AG09319 (cell line): ENCODE data around the gene GNG13.

Source experiments
- DNase-seq: peaks from one replicate; pipeline ENCODE4 v3.0.0-alpha.2; 2010; ENCODE audit warnings: low read depth; ENCODE audit errors: extremely low read depth
- TF ChIP-seq, protein P1 (sequence below): IDR thresholded peaks from 2 replicates; pipeline ENCODE4 v1.5.1; 2011; ENCODE audit warnings: low read depth, mild to moderate bottlenecking, inconsistent platforms, low read length, moderate library complexity

GNG13 gene, protein sequence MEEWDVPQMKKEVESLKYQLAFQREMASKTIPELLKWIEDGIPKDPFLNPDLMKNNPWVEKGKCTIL

DNA sequence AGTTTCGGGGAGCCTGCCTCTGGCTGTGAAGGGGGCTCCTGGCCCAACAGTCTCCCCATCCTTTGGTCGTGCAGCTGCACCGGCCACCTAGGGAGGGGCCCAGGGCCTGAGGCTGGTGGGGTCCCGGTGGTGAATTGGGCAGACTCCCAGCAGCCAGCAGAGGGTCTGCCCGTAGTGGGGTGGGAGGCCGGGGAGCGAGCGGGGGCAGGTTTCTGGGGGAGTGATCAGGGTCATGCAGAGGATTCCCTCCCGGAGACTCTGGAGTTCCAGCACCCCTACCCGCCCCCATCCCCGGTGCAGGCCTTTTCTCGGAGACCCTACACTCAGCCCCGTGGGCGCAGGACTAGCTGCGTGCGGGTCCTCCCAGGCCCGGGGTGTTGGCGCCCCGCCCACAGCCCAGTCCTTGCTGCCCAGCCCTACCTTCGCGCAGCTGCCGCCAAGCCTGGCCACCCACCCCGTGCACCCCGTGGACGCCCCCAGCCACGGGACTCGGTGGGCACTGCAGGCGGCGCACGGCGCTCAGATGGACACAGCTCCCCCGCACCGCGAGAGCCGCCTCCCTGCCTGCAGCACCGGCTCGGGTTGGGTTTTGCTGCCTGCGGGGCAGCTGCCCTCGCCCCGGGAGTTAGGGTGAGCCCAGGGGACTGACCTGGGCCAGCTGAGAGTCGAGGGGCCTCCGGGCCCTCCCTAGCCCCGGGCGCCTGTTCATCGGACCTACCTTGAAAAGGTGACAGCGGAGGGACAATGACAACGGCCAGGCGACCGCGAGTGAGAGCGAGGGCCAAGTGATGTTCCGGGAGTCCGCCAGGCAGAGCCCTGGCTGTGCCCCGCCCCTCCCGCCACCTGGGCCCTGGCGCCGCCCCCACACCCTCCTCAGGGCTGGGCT lies at the start of gene GNG13:
TSS of gene GNG13 (minus strand) at position 787 of the 886 bp plus-strand sequence. CDS start 1,657 bp downstream, outside the sequence.
- TF ChIP-seq, protein P1, sequence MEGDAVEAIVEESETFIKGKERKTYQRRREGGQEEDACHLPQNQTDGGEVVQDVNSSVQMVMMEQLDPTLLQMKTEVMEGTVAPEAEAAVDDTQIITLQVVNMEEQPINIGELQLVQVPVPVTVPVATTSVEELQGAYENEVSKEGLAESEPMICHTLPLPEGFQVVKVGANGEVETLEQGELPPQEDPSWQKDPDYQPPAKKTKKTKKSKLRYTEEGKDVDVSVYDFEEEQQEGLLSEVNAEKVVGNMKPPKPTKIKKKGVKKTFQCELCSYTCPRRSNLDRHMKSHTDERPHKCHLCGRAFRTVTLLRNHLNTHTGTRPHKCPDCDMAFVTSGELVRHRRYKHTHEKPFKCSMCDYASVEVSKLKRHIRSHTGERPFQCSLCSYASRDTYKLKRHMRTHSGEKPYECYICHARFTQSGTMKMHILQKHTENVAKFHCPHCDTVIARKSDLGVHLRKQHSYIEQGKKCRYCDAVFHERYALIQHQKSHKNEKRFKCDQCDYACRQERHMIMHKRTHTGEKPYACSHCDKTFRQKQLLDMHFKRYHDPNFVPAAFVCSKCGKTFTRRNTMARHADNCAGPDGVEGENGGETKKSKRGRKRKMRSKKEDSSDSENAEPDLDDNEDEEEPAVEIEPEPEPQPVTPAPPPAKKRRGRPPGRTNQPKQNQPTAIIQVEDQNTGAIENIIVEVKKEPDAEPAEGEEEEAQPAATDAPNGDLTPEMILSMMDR, result no peak
- DNase-seq, result no peak

DNA sequence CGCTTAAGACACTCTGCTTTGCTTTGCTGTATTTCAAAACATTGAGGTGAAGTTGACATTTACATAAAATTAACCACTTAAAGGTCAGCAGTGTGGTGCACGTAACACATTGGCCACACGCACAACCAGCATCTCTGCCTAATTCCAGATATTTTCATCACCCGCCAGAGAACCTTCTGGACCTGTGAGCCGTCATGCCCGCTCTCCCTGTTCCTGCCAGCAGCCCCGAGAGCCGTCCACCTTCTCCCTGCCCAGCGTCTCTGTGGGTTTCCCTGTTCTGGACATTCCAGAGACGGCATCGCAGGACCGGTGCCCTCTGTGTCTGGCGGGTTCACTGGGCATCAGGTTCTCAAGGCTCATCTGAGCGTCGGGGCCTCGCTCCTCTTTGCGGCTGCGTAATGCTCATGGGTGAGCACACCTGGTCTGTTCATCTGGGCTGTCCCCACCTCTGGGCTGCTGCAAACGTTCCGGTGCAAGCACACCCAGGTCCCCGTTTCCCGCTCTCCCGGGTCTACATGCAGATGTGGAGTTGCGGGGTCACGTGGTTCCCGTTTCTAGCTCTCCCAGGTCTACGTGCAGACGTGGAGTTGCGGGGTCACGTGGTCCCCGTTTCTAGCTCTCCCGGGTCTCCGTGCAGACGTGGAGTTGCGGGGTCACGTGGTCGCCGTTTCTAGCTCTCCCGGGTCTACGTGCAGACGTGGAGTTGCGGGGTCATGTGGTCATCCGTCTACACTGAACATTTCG lies 48.1 kb upstream of the GNG13 start:
- DNase-seq, result no peak
- TF ChIP-seq, protein P1, result no peak

DNA sequence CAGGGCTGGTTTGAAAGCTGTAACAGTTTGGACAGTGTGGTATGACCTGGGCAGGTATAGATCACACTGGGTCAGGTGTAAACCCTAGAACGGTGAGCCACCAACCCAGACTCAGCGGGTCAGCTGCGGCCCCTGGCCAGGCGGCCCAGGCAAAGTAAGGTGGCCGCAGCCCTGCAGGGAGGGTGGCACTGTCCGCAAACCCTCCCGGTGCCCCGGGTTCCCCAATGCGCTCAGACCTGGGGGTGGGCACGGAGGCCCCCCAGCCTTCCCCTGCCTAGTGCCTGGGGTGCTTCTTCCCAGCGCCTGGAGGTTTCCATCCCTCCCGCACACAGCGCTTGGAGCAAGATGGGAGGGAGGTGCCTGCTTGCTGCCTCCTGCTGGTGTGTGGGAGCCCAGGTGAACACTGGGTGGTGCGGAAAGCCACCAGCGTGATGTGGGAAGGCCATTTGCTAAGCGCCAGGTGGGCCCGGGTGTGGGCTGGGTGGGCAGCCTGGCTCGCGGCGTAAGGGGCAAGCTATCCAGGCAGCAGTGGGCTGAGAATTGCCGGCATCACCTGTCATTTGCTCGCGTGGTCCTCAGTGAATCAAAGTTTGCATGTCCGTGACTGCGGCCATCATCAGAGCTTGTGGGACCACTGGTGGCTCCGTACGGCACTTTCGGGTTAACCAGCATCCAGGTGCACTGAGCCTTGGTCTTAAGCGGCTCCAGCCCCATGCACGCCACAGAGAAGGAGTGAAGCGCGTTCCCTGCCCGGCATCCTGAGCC lies 47.3 kb upstream of the GNG13 start:
- TF ChIP-seq, protein P1, result no peak
- no peak for DNase-seq

DNA sequence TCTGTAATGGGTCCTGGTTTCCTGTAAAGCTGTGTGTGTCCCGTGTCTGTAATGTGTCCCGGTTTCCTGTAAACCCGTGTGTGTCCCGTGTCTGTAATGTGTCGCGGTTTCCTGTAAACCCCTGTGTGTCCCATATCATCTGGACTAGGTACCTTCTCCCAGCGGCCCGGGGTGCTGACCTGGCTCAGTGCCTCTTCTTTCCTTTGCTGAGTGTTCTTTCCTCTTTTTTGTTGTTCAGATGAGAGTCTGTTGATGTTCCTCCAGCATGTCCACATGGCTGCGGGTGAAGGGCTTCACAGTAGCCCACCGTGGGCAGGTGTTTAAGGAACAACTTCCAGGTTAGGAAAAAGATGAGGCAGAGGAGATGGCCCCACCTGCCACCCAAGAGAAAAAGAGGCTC lies 46.6 kb upstream of the GNG13 start:
- TF ChIP-seq, protein P1, result no peak
- no peak for DNase-seq

DNA sequence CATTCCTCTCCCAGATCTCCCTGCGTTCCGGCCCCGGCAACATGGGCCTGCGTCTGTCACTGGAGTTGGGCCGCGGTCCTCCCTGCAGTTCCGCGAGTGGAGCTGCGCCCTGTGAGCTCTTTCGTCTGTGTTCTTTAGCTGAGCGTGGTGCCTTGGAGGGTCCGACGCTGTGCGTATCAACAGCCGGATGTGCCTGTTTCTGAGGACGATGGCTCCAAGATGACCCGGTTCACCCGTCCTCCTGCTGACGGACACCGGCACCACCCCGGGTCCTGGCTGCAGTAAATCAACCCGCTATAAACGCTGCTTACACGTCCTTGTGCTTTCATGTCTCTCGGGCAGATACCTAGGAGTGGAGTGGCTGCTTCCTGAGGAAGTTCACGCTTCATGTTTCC lies 44.8 kb upstream of the GNG13 start:
- no peak for DNase-seq
- TF ChIP-seq, protein P1, result no peak

DNA sequence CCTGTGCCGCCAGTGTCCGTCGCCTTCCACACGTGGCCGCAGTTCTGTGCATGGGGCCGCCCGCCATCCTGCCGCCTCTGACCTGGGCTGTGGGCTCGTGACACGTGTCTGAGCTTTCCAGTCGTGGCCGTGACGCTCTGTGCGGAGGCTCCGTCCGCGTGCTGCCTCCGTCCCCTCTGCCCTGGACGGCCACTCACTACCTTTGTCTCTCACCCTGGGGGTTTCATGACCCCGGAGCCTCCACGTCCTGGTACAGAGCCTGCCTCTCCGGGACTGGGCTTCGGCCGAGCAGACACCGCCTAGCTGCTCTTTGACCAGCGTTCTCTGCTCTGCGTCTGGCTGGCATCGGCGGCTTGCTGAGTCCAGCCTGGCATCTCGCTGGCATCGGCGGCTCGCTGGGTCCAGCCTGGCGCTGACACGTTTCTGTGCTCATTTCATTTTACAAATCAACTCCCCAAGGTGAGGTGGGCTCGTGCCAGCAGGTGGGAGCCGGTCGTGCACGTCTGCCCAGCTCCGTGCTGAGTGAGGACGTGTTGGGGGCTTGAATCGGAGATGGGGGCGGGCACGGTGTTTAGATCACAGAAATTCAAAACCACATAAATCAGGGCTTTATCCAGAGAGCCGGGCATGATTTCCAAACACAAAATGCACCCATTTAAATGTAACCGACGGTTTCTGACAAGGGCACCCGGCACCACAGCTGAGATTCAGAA lies 44.3 kb upstream of the GNG13 start:
- TF ChIP-seq, protein P1, result no peak

More for the DNA sequence above, 44.3 kb upstream of the GNG13 start:
- no peak for DNase-seq
